ENCODE measurements around the gene PLD1.
"Not testable (repeated sequence)": the region's sequence is repeated elsewhere in the genome, so short reads cannot be mapped to it uniquely, and the experiment has no call there.

PLD1 gene

DNA sequence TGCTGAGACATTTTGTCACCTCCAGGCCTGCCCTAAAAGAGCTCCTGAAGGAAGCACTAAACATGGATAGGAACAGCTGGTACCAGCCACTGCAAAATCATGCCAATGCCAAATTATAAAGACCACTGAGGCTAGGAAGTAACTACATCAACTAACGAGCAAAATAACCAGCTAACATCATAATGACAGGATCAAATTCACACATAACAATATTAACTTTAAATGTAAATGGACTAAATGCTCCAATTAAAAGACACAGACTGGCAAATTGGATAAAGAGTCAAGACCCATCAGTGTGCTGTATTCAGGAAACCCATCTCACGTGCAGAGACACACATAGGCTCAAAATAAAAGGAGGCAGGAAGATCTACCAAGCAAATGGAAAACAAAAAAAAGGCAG is 183.5 kb downstream of the PLD1 start:
- not testable (repeated sequence) for DNase-seq (ENCODE audit: low read depth in 2 of 2, low spot score in 1 of 2)

DNA sequence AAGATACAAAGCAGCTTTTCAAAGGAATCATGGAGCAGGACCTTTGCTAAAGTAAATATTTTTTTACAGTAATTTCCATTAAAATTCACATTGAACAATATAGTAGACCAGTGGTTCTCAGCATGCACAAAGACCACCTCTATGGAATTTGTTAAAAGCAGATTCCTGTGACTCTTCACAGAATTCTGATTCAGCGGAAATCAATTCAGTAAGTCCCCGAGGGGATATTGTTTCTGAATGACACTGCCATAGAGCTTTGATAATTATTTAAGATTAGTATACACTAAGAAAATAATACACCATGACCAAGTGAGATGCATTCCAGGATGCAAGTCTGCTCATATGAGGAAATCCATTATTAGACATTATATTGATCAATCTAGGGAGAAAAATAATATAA is 188.2 kb downstream of the PLD1 start:
- DNase-seq (ENCODE audit: low read depth in 2 of 2, low spot score in 1 of 2), result no peak

DNA sequence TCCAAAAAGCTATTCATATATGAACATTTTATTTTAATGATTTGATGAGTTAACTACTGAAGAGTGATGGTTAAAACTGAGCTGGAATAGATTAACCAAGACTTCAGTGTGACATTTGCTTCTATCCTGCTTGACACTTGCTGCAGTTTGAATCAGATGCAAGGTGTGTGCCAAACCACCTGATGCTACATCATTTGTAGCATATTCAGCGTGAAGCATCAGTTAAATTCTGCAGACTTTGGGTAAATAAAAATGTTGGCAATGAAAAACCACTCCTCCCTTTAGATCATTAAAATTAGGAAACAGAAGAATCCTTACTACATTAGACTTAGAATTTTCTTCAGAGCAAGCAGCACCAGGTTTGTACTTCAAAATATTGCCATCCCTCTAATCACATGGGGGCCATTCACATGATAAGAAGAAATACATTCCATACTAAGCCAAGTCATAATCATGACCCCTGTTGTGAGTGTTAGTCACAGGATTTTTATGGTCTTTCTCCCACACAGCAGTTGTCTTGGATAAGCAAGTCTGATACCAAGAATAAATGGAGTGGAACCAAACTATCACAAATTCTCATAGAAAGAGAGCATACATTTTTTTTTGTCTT is 189.4 kb downstream of the PLD1 start:
- no peak for DNase-seq (ENCODE audit: low read depth in 2 of 2, low spot score in 1 of 2)

DNA sequence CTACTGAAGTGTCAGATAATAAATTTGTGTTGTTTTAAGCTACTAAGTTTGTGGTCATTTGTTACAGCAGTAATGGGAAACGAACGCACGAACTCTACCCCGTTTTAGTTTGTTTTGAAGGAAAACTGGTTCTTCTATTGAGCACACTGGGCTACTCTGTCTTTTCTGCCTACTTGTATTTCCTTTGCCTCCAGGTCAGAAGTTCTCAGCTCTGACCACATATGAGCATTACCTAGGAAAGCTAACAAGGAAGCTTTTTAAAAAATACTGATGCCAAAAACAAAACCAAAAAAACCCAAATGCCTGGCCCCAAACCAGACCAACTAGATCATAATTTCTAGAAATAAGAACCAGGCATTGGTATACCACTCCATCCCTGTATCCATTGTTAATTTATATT is 193.5 kb downstream of the PLD1 start:
- no peak for DNase-seq (ENCODE audit: low read depth in 2 of 2, low spot score in 1 of 2)

DNA sequence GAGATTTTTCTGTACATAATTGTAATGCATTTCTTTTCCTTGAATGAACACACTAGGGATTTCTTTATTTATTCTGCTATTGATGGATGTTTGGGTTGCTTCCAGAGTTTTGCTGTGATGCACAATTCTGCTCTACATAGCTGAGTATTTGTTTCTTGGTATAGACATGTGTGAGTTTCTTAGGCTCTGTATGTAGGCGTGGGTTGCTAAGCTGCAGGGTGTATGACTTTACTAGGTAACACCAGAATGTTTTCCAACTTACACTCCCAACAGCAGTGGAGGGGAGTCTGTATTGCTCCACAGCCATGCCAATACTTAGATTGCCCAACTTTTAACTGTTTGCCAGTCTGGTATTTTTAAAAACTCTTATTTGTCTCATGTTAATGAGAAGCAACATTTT is 194.6 kb downstream of the PLD1 start:
- no peak for DNase-seq (ENCODE audit: low read depth in 2 of 2, low spot score in 1 of 2)

DNA sequence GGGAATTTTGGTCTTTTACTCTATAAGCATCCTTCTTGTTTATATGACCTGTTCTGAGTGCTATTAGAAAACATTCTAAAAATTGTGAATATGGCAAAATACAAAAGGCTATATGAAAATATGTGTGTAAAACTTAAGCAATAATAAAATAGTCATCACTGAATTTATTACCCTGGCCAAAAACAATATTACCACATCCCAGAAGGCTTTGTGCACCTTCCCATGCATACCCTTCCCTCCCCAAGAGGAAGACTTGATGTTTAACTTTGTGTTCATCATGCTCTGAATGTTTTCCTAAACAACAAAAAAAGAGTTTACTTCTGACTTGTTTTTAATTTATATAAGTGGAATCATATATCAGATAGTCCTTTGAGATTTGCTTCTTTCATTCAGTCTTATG is 195.0 kb downstream of the PLD1 start:
- DNase-seq (ENCODE audit: low read depth in 2 of 2, low spot score in 1 of 2), result no peak

DNA sequence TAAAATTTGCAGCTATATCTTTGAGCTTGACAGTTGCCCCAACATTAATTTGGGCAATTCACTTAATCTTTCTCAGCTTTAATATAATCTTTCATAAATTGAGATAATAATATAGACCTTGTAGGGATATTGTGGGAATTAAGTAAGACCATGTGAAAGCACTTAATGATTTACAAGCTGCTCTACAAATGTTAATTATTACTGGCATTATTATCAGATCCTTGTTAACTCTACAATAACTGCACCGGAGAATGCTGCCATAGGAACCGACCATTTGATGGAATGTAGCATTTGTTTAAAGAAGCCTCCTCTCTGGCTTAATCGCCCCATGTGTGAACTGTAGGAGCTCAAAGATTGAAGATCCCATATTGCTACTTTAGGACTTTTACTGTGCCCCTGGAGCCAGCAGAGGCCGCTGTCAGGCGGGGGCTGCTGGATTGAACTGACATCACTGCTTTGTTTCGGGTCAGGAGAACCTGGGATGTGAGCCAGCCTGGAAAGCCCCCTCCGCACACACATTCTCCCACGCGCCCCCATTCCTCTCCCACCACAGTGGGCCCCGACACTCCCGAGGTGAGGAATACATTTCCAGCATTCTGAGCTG is 195.9 kb downstream of the PLD1 start:
- DNase-seq (ENCODE audit: low read depth in 2 of 2, low spot score in 1 of 2), result no peak

DNA sequence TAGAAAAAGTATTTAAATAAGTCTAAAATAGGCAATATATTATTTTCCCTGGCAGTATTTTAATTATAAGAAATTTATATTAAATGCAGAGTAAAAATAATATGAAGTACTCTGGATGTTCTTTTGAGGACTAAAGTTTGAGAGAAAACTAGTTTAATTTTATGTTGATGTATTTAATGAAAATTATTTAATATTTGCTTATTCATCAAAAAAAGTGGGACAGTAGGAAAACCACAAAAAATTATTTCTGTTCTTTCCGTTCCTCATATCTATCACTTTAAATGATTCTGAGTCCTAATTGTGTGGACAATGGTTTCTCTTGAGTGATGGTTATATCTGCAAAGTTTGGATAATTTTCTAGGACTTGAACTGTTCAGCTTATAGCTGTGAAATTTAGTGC is 202.8 kb downstream of the PLD1 start:
- no peak for DNase-seq (ENCODE audit: low read depth in 2 of 2, low spot score in 1 of 2)

DNA sequence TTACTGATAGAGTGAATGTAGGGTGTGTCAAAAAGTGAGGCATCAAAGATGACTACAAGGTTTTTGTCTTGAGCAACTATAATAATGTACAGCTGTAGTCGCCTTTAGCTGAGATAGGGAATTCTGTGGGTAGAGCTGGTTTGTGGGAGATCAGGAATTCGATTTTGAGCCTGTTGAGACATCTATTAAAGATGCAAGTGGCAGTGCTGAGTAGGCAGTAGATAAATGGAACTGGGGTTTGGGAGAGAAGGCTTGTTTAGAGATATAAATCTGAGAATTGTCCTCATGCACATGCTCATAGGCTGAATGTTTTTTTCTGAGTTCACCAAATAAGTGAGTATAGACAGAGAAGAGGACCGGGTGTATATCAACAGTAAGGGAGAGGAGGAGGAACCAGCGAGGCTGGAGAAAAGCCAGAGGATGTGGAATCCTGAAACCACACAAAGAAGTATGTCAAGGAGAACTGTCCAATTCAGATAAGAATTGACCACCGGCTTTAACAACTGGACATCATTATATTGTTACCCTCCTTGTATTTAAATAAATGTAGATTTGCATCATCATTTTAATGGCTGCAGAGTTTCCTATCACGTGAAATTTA is 204.0 kb downstream of the PLD1 start:
- DNase-seq (ENCODE audit: low read depth in 2 of 2, low spot score in 1 of 2), result no peak

DNA sequence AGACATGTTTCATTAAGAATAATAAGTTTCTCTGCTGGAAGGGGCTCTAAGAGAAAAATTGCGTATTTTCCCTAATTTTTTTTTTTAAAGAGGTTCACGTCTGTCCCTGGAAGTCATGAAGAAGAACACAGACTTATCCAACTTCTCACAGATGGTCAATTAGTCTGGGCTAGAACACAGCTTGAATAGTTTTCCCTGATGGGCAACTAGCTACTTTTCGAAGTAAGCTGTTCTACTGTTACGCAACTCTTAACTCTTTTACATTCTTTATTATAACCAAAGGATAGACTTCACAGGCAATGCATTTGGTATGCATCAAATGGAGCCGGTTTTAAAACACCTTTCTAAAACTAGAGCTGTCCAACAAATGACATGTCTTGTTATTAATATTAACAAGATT is 205.9 kb downstream of the PLD1 start:
- DNase-seq (ENCODE audit: low read depth in 2 of 2, low spot score in 1 of 2), result no peak

DNA sequence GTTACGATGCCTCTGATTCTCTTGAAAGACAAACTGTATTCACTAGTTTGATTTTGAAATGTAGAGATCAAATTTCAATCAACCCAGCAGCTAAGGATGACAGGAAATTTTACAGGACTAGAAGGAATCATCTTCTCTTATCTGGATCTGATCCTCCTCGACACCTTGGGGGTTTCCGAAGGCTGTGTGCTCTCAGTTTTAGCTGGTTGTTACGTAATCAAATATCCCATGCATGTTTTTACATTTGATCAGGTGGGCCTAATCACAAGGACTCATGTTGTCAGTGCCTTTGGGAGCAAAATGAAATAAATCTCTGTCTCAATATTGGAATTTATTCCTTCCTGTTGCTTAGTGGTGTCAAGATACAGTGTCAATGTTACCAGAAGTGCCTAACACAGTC is 208.2 kb downstream of the PLD1 start:
- DNase-seq (ENCODE audit: low read depth in 2 of 2, low spot score in 1 of 2), result no peak

DNA sequence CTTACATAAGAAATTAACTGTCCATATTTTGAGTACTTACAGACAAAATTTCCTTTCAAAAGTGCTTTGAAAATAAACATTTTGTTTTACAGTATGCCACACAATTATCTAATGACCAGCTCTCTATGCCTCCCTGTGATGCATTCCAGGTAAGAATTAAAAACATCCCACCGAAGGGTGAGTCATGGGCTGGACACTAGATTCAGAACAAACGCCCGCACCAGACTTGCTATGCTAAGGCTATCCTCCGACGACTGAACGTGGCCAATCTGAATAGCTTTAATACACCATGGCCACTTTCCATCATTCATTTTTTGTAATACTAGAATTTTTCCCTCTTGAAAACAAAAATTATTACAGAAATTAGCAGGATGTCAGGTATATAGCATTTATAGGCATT is 210.3 kb downstream of the PLD1 start:
- no peak for DNase-seq (ENCODE audit: low read depth in 2 of 2, low spot score in 1 of 2)

DNA sequence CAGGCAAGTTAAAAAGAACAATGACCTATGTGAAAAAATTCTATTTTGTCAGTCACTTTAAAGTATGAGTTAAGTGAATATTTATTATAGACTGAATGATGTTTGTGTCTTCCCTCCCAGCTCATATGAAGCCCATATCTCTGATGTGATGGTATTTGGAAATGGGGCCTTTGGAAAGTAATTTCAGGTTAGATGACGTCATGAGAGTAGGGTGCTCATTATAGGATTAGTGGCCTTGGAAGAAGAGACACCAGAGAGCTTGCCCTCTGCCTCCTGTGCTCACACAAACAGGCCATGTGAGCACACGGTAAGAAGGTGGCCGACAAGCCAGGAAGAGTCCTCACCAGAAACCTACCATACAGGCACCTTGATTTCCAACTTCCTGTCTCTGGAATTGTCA is 211.3 kb downstream of the PLD1 start:
- DNase-seq (ENCODE audit: low read depth in 2 of 2, low spot score in 1 of 2), result no peak

DNA sequence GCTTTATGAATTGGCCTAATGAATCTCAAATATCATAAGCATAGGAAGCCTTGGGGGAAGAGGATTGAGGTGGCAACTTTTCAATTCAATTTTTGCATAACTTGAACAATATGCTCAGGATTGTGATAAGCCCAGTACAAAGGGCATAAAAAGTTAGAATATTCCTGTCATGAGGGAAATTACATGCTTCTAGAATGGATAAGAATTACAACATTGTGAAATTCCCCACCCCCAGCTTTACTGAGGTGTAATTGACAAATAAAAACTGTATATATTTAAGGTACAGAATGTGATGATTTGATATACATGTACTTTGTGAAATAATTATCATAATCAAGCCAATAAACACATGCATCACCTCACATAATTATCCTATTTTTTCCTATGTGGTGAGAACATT is 217.5 kb downstream of the PLD1 start:
- no peak for DNase-seq (ENCODE audit: low read depth in 2 of 2, low spot score in 1 of 2)

DNA sequence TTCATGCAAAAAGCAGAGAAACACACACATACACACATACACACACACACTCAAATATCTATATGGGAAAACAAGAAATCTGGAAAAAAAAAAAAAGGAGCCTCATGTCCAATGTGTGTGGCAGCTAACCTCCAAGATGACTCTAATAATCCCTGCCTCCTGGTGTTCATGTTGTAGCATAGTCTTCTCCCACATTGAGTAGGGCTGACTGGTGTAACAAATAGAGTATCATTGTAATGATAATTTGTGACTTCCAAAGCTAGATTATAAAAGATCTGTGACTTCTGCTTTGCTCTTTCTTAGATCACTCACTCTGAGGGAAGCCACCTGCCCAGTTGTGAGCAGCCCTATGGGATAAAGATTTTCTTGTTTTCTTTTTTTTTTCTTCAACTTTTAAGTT is 219.2 kb downstream of the PLD1 start:
- no peak for DNase-seq (ENCODE audit: low read depth in 2 of 2, low spot score in 1 of 2)

DNA sequence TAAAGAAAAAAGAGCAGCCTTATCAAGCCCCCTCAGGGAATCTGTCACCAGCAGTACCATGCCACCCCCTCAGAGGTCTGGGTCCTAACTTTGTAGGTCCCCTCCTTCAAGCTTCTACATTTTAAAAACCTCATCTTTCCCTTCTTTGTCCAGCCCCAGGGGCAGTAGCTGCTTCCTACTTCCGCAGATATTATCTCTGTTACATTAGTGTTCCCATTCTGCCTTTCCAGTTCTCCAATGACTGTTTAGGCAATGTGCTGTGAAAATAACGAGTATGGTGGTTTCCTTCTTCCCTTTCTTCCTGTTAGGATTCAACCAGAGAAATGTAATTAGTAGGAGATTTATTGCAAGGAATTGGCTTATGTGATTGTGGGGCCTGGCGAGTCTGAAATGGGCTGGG is 224.0 kb downstream of the PLD1 start:
- DNase-seq (ENCODE audit: low read depth in 2 of 2, low spot score in 1 of 2), result no peak

DNA sequence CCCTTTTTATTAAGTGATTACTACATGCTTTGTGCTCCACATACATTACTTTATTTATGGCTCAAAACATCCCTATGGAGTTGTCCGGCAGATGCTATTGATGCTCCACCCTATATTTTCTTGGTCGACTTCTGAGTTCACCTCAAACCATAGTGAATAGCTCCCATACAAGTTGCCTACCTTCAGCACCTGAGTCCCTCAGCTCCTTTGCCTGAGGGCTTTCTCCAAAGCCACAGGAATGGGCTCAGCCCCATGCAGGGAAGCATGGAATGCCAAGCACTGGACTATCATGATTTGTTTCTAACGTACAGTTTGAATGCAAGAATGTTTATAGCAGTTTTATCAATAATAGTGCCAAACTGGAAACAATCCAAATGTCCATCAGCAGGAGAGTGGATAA is 225.2 kb downstream of the PLD1 start:
- DNase-seq (ENCODE audit: low read depth in 2 of 2, low spot score in 1 of 2), result no peak

DNA sequence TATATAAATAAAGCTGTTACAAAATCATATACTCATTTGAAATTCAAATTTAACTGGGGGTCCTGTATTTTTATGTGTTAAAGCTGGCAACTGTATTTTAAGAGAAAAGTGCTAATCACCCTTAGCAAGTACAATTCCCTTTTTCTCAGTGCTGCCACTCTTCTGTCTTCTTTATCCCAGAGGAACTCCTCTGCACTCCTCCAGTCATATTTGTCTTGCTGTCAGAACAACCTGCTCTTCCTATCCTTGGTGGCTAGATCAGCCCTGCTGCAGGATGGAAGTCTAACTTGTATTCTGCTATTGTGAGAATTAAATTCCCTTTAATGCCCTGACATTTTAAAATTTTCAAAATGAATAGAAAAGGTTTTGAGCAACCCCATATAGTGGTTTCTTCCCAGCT is 226.2 kb downstream of the PLD1 start:
- DNase-seq (ENCODE audit: low read depth in 2 of 2, low spot score in 1 of 2), result no peak

DNA sequence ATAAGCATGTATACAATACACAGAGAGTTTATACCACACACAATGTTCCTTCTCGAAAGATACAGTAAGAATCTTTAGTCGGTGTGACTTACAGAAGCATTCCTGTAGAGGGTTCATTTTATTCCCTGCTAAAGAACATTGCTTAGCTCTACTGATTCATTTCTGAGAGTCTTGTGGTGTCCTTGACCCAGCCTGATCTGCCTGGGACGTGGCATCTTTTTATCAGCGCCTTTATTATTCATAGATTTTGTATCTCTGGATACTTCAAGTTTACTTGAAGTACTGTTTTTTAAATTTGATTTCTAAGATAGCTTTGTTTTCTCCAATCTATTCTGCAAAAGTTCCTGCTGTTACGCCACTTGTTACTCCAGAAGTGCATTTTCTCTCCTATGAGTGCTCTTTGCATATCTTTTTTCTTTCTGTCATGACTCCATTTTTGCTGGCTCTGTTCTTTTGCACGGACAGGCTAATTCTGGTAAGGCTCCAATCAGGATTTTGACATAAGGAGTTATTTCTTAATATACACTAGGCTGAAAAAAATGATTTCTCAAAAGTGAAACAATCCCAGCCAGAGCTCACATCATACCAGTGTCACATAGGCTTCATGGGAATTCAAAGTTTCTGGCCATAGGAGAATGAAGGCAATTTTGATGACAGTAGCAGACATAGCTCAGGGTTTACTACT is 235.6 kb downstream of the PLD1 start:
- no peak for DNase-seq (ENCODE audit: low read depth in 2 of 2, low spot score in 1 of 2)

DNA sequence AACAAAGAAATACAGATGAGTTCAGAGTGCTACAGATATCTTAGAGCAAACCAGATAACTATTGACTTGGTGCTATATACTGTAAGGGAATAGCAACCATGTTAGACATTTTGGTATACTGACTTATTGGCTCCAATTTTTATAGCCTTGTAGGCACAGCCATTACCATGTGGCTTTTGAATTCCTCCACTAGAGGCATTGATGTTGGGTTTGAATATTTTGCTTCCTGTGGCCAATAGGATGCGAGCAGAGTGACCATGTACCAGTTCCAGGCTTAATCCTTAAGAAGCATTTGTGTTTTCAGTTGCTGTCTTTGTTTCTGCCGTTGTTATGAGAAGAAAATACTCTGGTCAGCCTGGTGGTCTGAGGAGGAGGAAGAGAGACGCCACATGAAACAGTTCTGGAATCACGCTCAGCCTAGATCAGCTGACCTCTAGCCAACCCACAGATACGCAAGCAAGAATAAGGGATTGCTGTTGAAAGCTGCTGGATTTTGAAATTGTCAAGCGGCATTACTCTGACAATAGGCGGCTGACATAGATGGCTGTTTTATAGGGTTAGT is 240.6 kb downstream of the PLD1 start:
- DNase-seq (ENCODE audit: low read depth in 2 of 2, low spot score in 1 of 2), result no peak

DNA sequence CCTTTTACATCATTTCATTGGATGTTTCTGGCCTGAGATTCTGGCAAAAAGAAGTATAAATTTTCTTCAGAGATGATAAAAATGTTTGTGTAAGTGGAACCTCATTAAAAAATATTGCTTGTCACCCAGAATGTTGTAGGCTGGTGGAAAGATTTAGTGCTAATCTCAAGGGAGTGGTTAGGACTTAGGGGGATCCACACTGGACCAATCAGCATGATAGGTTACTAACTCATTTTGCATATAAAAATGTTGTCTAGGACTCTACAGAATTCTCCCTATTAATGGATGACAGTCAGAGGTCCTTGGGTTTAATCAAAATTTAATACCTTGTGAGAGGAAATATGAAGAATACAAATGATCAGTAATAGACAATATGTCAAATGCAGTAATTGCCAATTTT is 241.5 kb downstream of the PLD1 start:
- DNase-seq (ENCODE audit: low read depth in 2 of 2, low spot score in 1 of 2), result no peak

DNA sequence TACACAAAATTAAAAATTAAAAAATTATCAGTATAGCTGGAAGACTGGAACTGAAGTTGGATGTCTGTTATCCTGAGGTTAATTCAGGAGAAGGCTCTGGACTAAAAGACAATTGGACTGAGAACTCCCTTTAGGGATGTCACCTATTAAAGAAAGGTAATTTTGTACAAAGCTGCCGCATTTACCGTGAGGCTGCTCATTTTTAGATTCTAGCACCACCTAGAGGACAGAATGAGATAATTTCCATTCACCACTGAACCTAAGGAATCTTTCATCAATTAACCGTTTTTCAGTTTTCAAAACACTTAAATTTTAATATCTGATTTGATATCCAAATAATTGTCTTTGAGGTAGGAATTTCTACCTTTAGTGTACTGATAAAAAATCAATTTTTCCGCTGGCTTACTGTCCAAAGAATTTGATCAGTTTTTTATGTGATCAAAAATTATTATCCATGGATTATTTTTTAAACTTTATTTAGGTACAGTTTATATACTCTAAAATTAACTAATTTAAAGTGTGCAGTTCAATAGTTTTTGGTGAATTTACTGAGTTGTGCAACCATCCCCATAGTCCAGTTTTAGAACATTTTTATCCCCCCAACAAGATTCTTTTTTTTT is 243.4 kb downstream of the PLD1 start:
- no peak for DNase-seq (ENCODE audit: low read depth in 2 of 2, low spot score in 1 of 2)

Measured in stimulated activated CD8-positive, alpha-beta memory T cell treated with anti-CD3 and anti-CD28 coated beads, Interleukin-4, amount 100 ng/mL, for 4 hours (primary cell).